HG03460 (cell line): ENCODE data around the gene BPIFB1.

ENCODE experiments used
- ATAC-seq: cut with Tn5 transposase; IDR thresholded peaks from one replicate; pipeline ENCODE4 v1.9.1; 2021; ENCODE audit not compliant: unreplicated experiment

Gene BPIFB1

DNA sequence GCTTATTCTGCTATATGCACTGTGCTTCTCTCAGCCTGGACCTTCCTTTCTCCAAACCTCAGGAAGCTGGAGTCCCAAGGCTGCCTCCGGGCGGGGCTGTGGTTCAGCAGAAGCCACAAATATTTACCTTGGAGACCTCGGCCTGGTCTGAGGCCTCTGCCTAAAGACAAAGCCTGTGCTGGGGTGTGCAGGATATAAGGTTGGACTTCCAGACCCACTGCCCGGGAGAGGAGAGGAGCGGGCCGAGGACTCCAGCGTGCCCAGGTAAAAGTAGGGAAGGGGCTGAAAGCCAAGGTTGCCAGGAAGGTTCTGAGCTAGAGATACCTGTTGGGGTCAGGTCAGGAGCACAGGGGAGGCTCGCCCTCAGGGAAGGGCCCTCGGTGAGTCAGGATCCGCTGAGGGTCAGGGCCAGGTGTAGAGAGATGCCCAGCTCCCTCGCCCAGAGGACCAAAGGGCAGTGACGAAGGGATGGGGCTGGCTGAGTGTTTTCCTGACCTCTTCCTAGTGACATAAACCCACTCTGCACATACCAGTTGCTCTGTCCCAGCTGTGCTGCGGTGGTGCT is at the start of gene BPIFB1:
BPIFB1 (plus strand) TSS at position 224 of the 565 bp plus-strand sequence. CDS start 2,860 bp downstream, outside the sequence.
- ATAC-seq = no peak

GRCh38 chr20:33234050-33234449 is 49.0 kb upstream of the BPIFB1 start:
- ATAC-seq = no peak

- no peak for ATAC-seq
Measured at GRCh38 chr20:33235696-33236095, 47.3 kb upstream of the BPIFB1 start, which contains the start of gene BPIFA1. Gene BPIFA1, plus strand, starts transcription at chr20:33235996. Its CDS starts 1,716 bp downstream, at chr20:33237712.

- no peak for ATAC-seq
Measured at GRCh38 chr20:33236351-33236750, 46.7 kb upstream of the BPIFB1 start.

DNA sequence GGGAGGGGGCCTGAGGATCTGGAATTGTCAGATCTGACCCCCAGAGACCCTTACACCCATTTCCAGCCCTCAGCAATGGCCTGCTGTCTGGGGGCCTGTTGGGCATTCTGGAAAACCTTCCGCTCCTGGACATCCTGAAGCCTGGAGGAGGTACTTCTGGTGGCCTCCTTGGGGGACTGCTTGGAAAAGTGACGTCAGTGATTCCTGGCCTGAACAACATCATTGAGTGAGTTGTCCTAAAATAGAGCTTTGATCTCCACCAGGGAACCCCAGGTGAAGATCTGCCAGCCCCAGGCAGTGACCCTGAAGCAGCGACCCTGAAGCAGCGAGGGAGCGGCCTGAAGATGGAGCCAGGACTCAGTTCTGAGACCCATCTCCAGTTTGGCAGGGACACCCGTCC is 45.0 kb upstream of the BPIFB1 start:
- ATAC-seq = no peak

- no peak for ATAC-seq
Measured at GRCh38 chr20:33239418-33239817, 43.6 kb upstream of the BPIFB1 start.

DNA sequence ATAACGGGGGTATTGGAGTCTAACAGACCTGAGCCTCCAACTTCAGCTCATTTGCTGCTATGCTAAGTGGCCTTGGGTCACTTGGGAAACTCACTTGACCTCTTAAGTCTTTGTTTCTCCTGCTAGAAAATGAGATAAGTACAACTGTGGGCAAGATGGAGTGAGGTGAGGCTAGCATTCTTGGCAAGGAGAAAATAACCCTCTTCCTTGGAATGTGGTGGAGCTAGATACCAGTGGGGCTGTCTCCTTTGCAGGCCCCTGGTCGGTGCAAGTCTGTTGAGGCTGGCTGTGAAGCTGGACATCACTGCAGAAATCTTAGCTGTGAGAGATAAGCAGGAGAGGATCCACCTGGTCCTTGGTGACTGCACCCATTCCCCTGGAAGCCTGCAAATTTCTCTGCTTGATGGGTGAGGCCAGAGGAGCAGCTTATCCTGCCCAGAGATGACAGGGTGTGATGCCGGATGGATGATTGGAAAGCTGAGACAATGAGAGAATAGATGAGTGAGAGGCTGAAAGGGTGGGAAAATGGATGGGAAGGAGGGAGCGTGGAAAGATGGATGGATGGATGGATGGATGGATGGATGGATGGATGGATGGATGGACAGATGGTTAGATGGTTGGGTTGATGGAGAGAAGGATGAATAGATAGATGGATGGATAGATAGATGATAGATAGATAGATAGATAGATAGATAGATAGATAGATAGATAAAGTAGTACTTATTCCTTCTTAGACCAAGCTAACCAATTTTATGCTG is 42.9 kb upstream of the BPIFB1 start:
- ATAC-seq = no peak

- no peak for ATAC-seq
Measured at GRCh38 chr20:33240923-33241322, 42.1 kb upstream of the BPIFB1 start.

- no peak for ATAC-seq
Measured at GRCh38 chr20:33242319-33243100, 40.5 kb upstream of the BPIFB1 start.

- ATAC-seq = no peak
Measured at GRCh38 chr20:33246077-33246476, 36.9 kb upstream of the BPIFB1 start.

DNA sequence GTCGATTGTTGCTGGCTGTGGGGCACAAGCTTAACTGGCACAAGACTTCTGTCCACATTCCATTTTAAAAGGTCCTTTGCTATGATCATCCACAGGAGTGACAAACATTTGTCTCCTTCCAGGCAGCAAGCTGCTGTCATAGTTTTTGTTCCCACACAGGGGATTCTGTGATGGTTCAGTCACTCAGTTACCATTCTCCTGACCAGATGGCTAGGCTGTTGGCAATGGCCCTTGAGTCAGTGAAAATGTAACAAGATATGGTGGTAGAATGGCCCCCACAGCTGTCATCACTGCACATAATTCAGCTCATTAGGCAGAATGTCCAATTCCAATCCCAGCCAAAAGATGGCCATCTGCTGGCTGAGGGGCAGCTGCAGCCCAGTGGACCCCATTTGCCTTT is 33.6 kb upstream of the BPIFB1 start:
- ATAC-seq = no peak

DNA sequence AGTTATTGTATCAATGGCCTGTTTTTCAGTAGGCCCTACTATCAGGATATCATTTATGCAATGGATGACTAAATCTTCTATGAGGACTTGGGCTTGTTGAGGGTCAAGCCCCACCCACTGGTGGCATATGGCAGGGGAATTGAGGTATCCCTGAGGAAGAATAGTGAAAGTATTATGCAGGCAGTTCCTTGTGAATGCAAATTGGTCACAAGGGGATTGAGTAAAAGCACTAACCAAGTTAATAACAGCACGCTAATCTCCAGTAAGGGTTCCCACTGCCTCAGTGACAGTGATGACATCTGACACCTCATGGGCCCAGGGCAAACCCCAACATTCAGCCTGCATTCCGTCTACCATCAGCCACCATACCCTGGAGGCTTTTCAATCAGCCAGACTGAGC is 32.3 kb upstream of the BPIFB1 start:
- no peak for ATAC-seq

DNA sequence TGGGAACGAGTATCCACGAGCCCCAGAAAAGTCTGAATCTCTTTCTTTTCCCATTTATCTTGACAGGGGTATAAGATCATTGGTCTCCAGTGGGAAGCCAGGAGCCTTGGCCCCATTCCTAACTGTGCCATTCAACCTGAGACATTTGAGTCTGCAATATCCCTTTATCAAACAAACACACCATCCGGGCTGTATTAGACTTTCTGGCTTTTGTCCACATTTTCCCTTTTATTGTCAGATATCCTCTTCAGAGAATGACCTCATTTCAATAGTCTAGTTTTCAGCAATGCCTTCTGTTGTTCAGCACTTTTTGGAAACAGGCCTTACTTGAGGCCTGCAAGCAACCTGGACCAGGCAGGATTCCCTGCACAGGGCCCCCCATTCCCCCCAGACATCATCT is 31.5 kb upstream of the BPIFB1 start:
- no peak for ATAC-seq

GRCh38 chr20:33252460-33252859 is 30.6 kb upstream of the BPIFB1 start:
- no peak for ATAC-seq

DNA sequence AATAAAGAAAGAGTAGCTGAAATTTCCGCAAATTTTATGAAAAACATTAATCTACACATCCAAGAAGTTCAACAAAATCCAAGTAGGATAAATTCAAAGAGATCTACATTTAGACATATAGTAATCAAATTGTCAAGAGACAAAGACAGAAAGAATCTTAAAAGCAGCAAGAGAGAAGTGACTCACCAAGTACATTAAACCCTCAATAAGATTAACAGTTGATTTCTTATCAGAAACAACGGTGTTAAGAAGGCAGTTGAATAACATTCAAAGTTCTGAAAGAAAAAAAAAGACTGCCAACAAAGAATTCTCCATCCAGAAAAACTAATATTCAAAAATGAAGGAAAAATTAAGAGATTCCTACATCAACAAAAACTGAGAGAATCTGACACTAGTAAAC is 28.0 kb upstream of the BPIFB1 start:
- ATAC-seq = no peak

DNA sequence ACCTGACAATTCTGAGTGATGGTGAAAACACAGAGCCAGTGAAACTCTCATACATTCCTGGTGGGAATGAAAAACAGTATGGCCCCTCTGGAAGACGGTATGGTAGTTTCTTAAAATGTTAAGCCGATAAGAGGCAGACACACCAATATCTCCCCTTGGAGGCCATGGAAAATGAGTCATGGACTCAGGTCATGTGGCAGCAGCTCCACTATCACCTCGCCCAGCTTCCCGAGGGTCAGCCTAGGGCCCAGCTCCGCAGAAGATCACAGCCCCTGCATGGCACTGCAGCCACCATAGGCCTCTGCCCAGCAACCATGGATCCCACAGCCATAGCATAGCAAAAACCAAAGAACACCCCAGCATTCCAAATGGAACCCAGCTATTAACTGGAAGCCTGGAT is 25.8 kb upstream of the BPIFB1 start:
- no peak for ATAC-seq

DNA sequence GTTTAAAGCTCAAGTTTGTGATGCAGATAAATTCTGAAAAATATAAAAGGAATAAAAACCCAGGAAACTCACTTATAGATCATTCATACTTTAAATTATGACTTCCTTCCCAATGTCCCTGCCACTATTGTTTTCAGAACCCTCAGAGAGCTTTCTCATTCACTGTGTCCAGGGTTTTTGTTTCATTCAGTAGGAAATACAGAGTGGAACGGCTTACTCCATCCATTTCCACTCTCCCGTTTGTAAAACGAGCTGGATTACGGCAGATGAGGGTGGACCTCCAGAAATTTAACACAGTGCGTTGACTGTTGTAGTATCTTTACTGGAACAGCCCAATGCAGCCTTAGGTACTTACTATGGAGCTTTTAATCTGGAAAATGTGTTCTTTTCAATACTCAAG is 23.6 kb upstream of the BPIFB1 start:
- no peak for ATAC-seq

GRCh38 chr20:33261465-33261864 is 21.5 kb upstream of the BPIFB1 start:
- ATAC-seq = no peak

DNA sequence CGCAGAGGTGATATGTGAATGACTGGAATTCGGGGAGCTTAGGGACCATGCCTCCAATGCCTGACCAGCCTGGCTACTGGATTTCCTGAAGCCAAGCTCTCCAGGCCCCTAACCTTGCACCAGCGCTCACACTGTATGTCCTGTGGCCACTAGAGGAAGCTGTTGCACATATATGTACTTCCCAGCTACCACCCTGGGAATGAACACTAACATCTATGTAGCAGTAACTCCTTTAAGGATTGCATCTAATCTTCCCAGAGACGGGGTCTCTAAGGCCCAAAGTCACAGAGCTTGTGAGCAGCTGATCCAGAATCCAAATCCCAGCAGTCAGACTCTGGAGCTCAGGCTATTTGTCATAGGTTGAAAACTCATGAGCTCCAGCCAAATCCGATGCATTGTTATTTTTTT is 20.4 kb upstream of the BPIFB1 start:
- ATAC-seq = no peak

DNA sequence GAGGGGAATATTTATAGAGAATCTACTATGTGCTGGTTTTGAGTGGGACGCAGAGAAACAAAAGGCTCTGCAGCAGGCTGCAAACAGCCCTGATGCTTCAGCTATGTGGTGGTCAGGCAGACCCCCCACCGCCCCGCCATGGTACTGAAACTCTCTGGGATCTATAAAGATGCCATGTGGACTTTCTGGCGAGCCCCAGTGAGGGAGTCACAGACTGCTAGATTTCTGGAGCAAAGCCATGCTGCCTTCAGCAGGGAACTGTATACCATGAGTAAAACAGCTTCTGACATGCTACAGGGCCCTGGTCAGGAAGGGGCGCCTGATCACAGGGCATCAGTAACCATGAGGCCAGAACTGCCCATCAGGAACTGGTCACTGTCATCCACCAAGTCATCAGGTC is 19.2 kb upstream of the BPIFB1 start:
- ATAC-seq = no peak

DNA sequence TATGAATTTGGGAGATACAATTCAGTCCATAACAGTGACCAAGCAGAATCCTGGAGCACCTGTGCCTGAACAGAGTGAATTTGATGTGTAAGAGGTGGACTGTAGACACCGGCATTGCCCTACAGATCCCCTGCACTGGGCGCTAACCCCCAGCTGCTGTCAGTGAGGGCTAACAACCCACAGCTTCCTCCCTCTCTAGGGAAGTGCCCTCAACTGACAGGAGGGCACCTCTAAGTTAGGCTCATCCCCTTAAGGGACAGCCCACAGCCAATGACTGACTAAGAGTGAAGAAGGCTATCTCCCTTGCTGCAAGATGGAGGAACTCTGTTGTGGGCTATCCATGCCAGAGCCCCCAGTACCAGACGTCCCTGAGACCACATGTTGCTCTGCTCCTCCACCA is 15.3 kb upstream of the BPIFB1 start:
- no peak for ATAC-seq
